SKM-1 treated with dmso at 0.1 percent for 144 hours (cell line): ENCODE data around the gene AAR2.

Source experiments
- DNase-seq: peaks from one replicate; lab custom pipeline; 2025; ENCODE audit not compliant: unreplicated experiment; lab: John Stamatoyannopoulos, UW

The AAR2 gene

GRCh38 chr20:36217226-36217625 lies 19.1 kb upstream of the AAR2 start:
- no peak for DNase-seq

- DNase-seq: no peak
Measured at GRCh38 chr20:36218380-36219064, 17.8 kb upstream of the AAR2 start.

GRCh38 chr20:36219671-36220220 lies 16.5 kb upstream of the AAR2 start:
- DNase-seq: no peak

GRCh38 chr20:36225666-36226065 lies 10.6 kb upstream of the AAR2 start:
- DNase-seq: no peak

GRCh38 chr20:36228770-36229169 lies 7.5 kb upstream of the AAR2 start:
- no peak for DNase-seq

GRCh38 chr20:36230019-36230418 lies 6.3 kb upstream of the AAR2 start:
- no peak for DNase-seq

- DNase-seq: no peak
Measured at GRCh38 chr20:36231331-36231730, 4.9 kb upstream of the AAR2 start.

GRCh38 chr20:36234771-36235320 lies 1.4 kb upstream of the AAR2 start:
- no peak for DNase-seq

- no peak for DNase-seq
Measured at GRCh38 chr20:36236786-36237121, 476 bp downstream of the AAR2 start.

GRCh38 chr20:36237477-36237876 lies 1.2 kb downstream of the AAR2 start:
- DNase-seq: no peak

GRCh38 chr20:36238153-36238552 lies 1.9 kb downstream of the AAR2 start:
- DNase-seq: no peak

- DNase-seq: no peak
Measured at GRCh38 chr20:36238760-36239159, 2.5 kb downstream of the AAR2 start.

GRCh38 chr20:36240076-36240475 lies 3.8 kb downstream of the AAR2 start:
- DNase-seq: no peak

- DNase-seq: no peak
Measured at GRCh38 chr20:36241678-36242077, 5.4 kb downstream of the AAR2 start.

- no peak for DNase-seq
Measured at GRCh38 chr20:36243726-36244125, 7.4 kb downstream of the AAR2 start.

- DNase-seq: no peak
Measured at GRCh38 chr20:36246401-36246800, 10.1 kb downstream of the AAR2 start.

- no peak for DNase-seq
Measured at GRCh38 chr20:36248836-36249235, 12.6 kb downstream of the AAR2 start.

- no peak for DNase-seq
Measured at GRCh38 chr20:36249450-36249849, 13.2 kb downstream of the AAR2 start.

GRCh38 chr20:36251426-36251825 lies 15.1 kb downstream of the AAR2 start:
- DNase-seq: no peak

GRCh38 chr20:36252511-36252910 lies 16.2 kb downstream of the AAR2 start:
- DNase-seq: no peak

- DNase-seq: no peak
Measured at GRCh38 chr20:36253036-36253435, 16.8 kb downstream of the AAR2 start.

- no peak for DNase-seq
Measured at GRCh38 chr20:36254076-36254475, 17.8 kb downstream of the AAR2 start.

- DNase-seq: no peak
Measured at GRCh38 chr20:36255445-36255844, 19.2 kb downstream of the AAR2 start.
